ENCODE measurements around the gene ATP1A4.

- TF ChIP-seq, protein P1, sequence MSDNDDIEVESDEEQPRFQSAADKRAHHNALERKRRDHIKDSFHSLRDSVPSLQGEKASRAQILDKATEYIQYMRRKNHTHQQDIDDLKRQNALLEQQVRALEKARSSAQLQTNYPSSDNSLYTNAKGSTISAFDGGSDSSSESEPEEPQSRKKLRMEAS (IDR thresholded peaks at IDR 0.05): no peak
- no peak for TF ChIP-seq POLR2A (IDR thresholded peaks at IDR 0.05; ENCODE audit: control extremely low read depth in 1 of 2, low read depth in 2 of 2, low read length in 2 of 2)
Observed at GRCh38 chr1:160209321-160210046, 58.1 kb downstream of the ATP1A4 start.
